ENCODE data around the gene HECTD4.
"Not testable (repeated sequence)": the region's sequence is repeated elsewhere in the genome, so short reads cannot be mapped to it uniquely, and the experiment has no call there.

HECTD4 gene

DNA sequence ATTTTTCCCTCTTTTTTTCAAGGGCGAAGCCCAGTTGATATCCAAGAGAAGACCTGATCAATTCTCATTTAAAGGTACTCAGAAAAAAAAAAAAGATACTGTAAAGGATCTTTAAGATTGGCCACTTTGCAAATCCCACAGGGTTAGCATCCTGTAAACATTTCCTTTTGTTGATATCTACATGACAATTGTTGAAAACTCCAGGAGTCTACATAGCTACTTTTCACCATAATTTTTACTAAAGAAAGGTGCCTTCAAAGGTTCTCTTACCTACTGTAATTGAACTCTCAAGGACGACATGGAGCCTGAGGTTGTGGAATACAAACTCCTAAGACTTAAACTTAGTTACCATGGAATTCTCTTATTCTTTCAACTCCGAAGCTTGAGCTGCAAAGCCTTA lies 125.5 kb downstream of the HECTD4 start:
- H3K27ac Mint-ChIP-seq = no peak overlapping the region
- H3K9me3 Mint-ChIP-seq = no peaks in the 10 kb centered on the region
- H3K36me3 Mint-ChIP-seq (ENCODE audit: low read depth) = peaks cover 11% of the 10 kb centered on the region
- ATAC-seq = no peak
- no peaks in the 10 kb centered on the region for H3K4me1 Mint-ChIP-seq
- no peaks in the 10 kb centered on the region for H3K27me3 Mint-ChIP-seq
- H3K4me3 Mint-ChIP-seq = no peak overlapping the region
- no peak for DNase-seq

DNA sequence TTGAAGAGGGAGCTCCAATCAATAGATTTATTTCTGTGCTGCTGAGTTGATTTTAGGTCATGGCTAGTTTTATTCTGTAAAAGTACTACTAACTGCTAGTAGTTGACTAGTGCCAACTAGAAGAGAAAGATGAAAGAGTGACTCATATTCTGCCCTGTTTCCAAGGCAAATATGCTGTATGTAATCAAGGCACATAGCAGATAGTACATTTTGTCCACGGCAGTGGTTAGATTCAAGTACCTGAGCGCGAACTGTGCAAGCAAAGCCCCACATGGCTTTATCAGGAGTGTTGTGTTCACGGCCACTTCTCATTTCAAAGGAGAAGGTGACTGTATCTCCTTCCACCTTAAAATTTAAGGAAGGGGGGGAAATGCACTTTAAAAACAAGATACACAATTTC lies 130.0 kb downstream of the HECTD4 start:
- H3K4me3 Mint-ChIP-seq = no peak overlapping the region
- no peak for ATAC-seq
- H3K36me3 Mint-ChIP-seq (ENCODE audit: low read depth) = peaks cover 7% of the 10 kb centered on the region
- H3K27me3 Mint-ChIP-seq = no peaks in the 10 kb centered on the region
- no peaks in the 10 kb centered on the region for H3K4me1 Mint-ChIP-seq
- H3K27ac Mint-ChIP-seq = no peak overlapping the region
- H3K9me3 Mint-ChIP-seq = no peaks in the 10 kb centered on the region
- DNase-seq = no peak

DNA sequence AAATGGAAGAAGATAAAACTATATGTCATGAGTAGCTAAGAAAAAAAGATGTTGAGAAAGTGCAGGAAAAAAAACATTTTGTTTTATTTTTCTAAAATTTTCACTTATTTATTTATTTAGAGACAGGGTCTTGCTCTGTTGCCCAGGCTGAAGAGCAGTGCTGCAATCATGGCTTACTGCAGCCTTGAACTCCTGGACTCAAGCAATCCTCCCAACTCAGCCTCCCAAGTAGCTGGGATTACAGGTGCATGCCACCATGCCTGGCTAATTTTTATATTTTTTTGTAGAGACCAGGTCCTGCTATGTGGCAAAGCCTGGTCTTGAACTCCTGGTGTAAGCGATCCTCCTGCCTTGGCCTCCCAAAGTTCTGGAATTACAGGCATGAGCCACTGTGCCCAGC lies 137.3 kb downstream of the HECTD4 start:
- not testable (repeated sequence) for H3K27me3 Mint-ChIP-seq, H3K27ac Mint-ChIP-seq, H3K9me3 Mint-ChIP-seq, H3K4me1 Mint-ChIP-seq, ATAC-seq, DNase-seq, H3K4me3 Mint-ChIP-seq
- H3K36me3 Mint-ChIP-seq (ENCODE audit: low read depth) = peaks cover 14% of the 10 kb centered on the region

DNA sequence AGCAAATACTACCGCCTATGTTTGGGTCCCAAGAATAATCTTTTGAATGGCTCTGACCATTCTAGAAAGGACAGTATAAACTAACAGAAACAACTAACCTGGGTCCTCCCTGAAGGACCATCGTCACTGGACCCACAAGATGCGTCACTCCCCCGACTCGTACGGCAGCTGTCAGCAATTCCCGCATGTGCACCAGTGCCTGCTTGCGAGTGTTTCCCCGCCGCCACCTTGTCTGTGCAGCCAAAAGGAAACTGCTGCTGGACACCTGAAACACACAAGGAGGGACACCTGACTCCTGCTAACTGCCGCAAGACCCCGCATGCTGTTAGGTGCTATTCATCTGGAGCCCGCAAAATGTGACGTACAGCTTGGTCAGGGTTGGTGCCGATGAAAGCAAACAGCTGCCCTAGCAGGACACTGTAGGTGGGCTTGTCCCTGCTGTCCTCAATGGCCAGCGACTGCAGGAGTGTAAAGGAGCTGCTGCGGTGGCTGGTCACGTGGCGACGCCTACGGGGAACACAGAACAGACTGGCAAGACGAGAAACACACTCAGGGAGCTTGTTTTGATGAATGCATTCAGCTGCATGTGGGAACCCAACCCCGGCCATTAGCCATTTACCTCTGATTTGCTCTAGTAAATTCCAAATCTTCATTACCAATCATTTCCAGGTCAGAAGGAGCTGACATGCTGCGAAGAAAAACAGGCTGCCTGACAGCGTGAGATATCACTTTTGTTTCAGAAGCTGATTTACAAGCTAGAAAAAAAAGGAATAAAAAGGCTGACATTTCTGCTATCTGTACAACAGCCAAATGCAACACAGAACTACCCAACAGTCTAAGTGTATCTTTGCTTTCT lies 138.7 kb downstream of the HECTD4 start:
- H3K9me3 Mint-ChIP-seq = no peaks in the 10 kb centered on the region
- H3K27ac Mint-ChIP-seq = no peak overlapping the region
- no peak overlapping the region for H3K4me3 Mint-ChIP-seq
- no peak for DNase-seq
- no peaks in the 10 kb centered on the region for H3K4me1 Mint-ChIP-seq
- ATAC-seq = no peak
- H3K36me3 Mint-ChIP-seq (ENCODE audit: low read depth) = peaks cover 14% of the 10 kb centered on the region
- no peaks in the 10 kb centered on the region for H3K27me3 Mint-ChIP-seq

DNA sequence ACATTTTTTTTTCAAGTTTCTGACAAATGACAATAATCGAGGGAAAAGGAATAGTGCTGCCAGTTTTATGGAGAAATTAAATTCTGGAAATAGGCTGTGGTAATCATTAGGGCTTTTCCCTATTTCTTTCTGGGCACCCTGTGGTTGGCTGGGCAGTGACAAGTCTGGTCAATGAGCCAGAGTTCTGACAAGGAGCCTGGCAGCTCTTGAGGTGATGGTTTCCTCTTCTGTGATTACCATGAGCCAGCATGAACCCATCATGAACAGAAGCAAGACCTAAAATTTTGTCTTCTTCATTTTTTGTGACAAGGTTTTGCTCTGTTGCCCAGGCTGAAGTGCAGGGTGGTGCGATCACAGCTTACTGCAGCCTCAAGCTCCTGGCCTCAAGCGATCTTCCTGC lies 141.1 kb downstream of the HECTD4 start:
- Mint-ChIP-seq H3K36me3 (ENCODE audit: low read depth) (peaks cover 19% of the 10 kb centered on the region), H3K27me3 (no peaks in the 10 kb centered on the region), H3K4me1 (no peaks in the 10 kb centered on the region), H3K9me3 (no peaks in the 10 kb centered on the region), H3K27ac (no peak overlapping the region), H3K4me3 (no peak overlapping the region)
- DNase-seq (no peak), ATAC-seq (no peak)

DNA sequence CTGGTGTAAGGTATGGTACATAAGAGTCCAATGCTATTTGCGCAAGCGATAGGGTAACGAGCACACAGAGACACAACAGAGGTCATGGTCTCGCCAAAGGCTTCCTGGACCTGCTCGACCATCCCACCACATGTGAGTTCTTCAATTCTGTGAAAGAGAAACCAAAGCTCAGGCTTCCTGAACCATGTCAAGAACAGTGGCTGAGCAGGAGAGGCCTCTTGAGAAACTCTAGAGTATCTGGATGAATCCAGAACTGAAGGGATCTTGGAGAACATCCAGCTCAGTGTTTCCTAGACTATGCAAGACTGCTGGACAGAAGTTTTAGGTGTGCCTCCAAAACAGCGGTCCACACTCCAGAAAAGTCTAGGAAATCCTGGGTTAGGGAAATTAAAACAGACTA lies 142.3 kb downstream of the HECTD4 start:
- no peak for ATAC-seq
- Mint-ChIP-seq H3K36me3 (ENCODE audit: low read depth) (peaks cover 14% of the 10 kb centered on the region), H3K27me3 (no peaks in the 10 kb centered on the region), H3K4me3 (no peak overlapping the region), H3K4me1 (no peaks in the 10 kb centered on the region), H3K9me3 (no peaks in the 10 kb centered on the region), H3K27ac (no peak overlapping the region)
- no peak for DNase-seq

DNA sequence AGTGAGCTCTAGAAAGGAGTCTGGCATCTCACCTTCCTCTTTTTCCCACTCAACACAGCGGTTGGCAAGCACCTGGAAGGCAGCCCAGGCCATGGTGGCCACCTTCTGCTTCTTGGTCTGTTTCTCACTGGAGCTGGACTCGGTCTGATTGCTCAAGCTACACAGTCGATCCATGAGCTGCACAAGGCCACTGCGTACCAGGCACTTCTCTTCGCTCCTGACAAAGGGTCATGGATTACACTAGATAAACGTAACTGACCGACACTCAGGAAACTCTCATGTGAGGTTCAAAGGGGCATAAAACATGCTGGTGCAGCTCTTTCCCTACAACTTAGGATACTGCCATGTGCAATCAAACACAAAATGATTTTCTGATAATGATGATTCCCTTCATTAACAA lies 143.2 kb downstream of the HECTD4 start:
- DNase-seq (no peak), ATAC-seq (no peak)
- Mint-ChIP-seq H3K27me3 (no peaks in the 10 kb centered on the region), H3K36me3 (ENCODE audit: low read depth) (peaks cover 12% of the 10 kb centered on the region), H3K9me3 (no peaks in the 10 kb centered on the region), H3K4me1 (no peaks in the 10 kb centered on the region), H3K4me3 (no peak overlapping the region), H3K27ac (no peak overlapping the region)

DNA sequence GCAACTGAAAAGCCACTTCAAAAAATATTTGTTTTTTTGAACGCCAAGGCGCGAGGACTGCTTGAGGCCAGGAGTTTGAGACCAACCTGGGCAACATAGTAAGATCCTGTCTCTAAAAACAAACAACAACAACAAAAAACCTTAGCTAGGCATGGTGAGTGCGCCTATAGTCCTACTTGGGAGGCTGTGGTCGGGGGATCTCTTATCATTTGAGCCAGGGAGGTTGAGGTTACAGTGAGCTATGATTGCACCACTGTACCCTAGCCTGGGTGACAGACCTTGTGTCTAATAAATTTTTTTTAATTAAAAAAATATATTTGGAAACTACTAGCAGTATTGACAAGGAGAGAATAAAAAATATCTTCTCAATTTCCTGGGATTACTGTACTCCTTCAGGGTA lies 143.8 kb downstream of the HECTD4 start:
- Mint-ChIP-seq H3K27me3 (no peaks in the 10 kb centered on the region), H3K27ac (no peak overlapping the region), H3K9me3 (no peaks in the 10 kb centered on the region), H3K4me3 (no peak overlapping the region), H3K4me1 (no peaks in the 10 kb centered on the region), H3K36me3 (ENCODE audit: low read depth) (peaks cover 8% of the 10 kb centered on the region)
- no peak for ATAC-seq
- no peak for DNase-seq

DNA sequence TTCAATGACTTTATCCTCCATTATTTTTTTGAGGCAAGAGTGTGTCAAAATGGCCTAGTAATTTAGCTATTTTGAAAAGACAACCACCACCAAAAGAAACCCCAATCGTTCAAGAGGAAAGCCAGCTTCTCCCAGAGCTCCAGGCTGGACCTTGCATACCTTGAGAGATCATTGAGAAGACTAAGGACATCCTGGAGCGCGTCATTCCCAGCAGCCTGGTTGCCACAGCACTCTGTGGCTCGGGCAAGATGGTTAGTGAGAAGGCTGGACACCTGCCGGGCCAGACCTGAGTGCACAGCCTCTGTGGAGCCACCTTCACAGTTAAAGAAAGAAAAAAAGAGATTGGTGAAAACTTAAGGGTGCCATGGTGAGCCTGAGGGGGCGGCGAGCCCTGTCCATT lies 145.4 kb downstream of the HECTD4 start:
- H3K27me3 Mint-ChIP-seq = no peaks in the 10 kb centered on the region
- H3K36me3 Mint-ChIP-seq (ENCODE audit: low read depth) = peaks cover 7% of the 10 kb centered on the region
- no peak overlapping the region for H3K4me3 Mint-ChIP-seq
- no peak overlapping the region for H3K27ac Mint-ChIP-seq
- DNase-seq (no peak), ATAC-seq (no peak)
- no peaks in the 10 kb centered on the region for H3K4me1 Mint-ChIP-seq
- H3K9me3 Mint-ChIP-seq = no peaks in the 10 kb centered on the region

DNA sequence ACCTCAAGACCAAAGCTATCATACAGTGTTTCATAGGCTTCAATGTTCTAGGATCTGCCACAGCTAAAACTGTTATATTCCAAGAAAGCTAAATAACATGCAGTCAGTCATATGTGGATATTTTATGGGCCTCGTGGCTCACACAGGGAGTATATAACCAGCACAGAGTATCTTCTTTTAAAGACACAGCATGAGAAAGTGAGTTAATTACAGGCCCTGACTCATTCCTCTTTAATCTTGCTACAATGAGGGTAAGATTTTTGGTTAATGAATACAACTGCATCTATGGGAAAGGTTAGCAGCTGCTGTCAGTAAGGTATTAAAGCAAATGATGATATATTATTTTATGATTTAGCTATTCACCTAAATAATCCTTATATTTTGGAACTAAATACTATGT lies 145.8 kb downstream of the HECTD4 start:
- DNase-seq = no peak

DNA sequence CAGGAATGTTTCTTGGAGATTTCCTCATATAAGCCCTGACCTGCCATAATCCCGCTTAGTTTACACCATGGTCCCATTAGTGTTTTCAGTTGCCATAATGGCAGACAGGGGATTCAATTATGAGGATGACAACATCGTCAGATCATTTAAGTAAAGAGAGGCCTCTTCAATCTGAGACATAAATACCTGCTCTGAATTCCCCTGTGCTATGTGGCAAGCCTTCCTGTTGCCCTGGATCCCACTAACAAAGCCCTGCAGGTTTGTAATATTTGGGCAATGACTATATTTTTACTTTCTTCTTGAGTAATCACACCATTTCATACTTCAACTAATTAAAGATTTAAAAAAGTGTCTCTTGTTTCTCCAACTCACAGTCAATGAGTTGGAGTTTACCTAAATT lies 147.9 kb downstream of the HECTD4 start:
- Mint-ChIP-seq H3K36me3 (ENCODE audit: low read depth) (peaks cover 7% of the 10 kb centered on the region), H3K4me1 (no peaks in the 10 kb centered on the region), H3K27me3 (no peaks in the 10 kb centered on the region), H3K4me3 (no peak overlapping the region), H3K9me3 (no peaks in the 10 kb centered on the region), H3K27ac (no peak overlapping the region)
- no peak for DNase-seq
- no peak for ATAC-seq

More for the DNA sequence above, 145.8 kb downstream of the HECTD4 start:
- Mint-ChIP-seq H3K27ac (no peak overlapping the region), H3K4me3 (no peak overlapping the region), H3K36me3 (ENCODE audit: low read depth) (peaks cover 7% of the 10 kb centered on the region), H3K9me3 (no peaks in the 10 kb centered on the region), H3K4me1 (no peaks in the 10 kb centered on the region), H3K27me3 (no peaks in the 10 kb centered on the region)
- ATAC-seq = no peak

DNA sequence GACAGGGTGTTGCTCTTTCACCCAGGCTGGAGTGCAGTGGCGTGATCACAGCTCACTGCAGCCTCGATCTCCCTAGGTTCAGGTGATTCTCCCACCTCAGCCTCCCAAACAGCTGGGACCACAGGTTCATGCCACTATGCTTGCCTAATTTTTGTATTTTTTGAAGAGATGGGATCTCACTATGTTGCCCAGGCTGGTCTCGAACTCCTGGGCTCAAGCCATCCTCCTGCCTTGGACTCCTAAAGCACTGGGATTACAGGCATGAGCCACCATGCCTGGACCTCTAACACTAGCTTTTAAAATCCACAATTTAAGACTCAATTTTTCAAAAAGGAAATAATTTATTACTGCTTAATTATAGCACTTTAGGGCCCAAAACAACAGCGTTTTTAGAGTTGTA lies 149.0 kb downstream of the HECTD4 start:
- H3K36me3 Mint-ChIP-seq (ENCODE audit: low read depth) = peaks cover 5% of the 10 kb centered on the region
- H3K4me1 Mint-ChIP-seq = no peaks in the 10 kb centered on the region
- no peak for DNase-seq
- H3K27ac Mint-ChIP-seq = no peak overlapping the region
- H3K27me3 Mint-ChIP-seq = no peaks in the 10 kb centered on the region
- no peak overlapping the region for H3K4me3 Mint-ChIP-seq
- no peaks in the 10 kb centered on the region for H3K9me3 Mint-ChIP-seq
- ATAC-seq = no peak

DNA sequence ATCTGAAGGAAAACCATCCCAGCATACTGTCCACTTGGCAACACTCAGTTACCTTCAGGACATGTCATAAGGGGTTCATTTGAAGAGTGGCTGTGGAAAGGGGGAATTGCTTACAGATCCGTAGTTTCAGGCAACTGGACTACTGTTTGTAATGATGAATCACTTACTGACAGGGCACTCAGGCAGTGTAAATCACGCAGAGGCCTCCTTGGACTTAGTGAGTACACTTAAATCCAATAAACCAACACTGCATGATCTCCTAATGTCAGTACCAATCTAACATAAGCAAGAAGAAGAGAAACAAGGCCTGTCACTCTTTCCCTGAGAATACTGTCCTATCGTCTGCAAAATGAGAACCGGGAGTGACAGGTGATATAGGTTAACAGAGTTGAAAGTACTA lies 152.1 kb downstream of the HECTD4 start:
- H3K27ac Mint-ChIP-seq = no peak overlapping the region
- H3K9me3 Mint-ChIP-seq = no peaks in the 10 kb centered on the region

DNA sequence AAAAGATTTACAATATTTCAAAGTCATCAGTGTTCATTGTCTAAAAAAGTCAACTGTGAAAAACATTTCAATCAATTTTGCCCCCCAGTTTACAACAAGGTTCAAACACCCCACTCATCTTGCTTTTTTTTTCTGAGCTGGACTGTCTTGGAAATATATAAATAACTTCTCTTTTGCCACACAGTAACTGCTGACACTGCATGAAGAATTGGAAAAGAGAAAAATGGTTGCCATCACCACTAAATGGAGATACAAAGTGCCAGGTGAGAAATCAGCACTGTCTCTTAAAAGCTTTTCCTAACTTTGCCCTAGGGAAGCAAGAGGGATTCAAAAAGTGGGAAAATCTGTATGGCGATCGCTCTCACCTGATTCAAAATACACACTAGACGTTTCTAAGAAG lies 155.5 kb downstream of the HECTD4 start:
- ATAC-seq = no peak
- no peaks in the 10 kb centered on the region for H3K36me3 Mint-ChIP-seq (ENCODE audit: low read depth)
- H3K4me3 Mint-ChIP-seq = no peak overlapping the region
- no peaks in the 10 kb centered on the region for H3K4me1 Mint-ChIP-seq
- no peaks in the 10 kb centered on the region for H3K27me3 Mint-ChIP-seq
- no peaks in the 10 kb centered on the region for H3K9me3 Mint-ChIP-seq
- no peak overlapping the region for H3K27ac Mint-ChIP-seq
- DNase-seq = no peak

More for the DNA sequence above, 152.1 kb downstream of the HECTD4 start:
- DNase-seq (no peak), ATAC-seq (no peak)
- H3K4me1 Mint-ChIP-seq = no peaks in the 10 kb centered on the region
- no peak overlapping the region for H3K4me3 Mint-ChIP-seq
- H3K27me3 Mint-ChIP-seq = no peaks in the 10 kb centered on the region
- peaks cover 2% of the 10 kb centered on the region for H3K36me3 Mint-ChIP-seq (ENCODE audit: low read depth)

DNA sequence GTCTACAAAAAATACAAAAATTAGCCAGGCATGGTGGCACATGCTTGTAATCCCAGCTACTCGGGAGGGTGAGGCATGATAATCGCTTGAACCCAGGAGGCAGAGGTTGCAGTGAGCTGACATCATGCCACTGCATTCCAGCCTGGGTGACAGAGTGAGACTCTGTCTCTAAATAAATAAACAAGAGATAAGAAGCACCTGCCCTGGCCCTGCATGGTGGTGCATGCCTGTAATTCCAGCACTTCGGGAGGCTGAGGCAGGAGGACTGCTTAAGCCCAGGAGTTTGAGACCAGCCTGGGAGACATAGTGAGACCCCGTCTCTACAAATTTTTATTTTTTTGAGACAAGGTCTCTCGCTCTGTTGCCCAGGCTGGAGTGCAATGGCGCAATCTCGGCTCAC lies 161.6 kb downstream of the HECTD4 start:
- not testable (repeated sequence) for H3K9me3 Mint-ChIP-seq; H3K27me3 Mint-ChIP-seq; H3K4me3 Mint-ChIP-seq; H3K36me3 Mint-ChIP-seq (ENCODE audit: low read depth); H3K4me1 Mint-ChIP-seq; ATAC-seq; H3K27ac Mint-ChIP-seq; DNase-seq

DNA sequence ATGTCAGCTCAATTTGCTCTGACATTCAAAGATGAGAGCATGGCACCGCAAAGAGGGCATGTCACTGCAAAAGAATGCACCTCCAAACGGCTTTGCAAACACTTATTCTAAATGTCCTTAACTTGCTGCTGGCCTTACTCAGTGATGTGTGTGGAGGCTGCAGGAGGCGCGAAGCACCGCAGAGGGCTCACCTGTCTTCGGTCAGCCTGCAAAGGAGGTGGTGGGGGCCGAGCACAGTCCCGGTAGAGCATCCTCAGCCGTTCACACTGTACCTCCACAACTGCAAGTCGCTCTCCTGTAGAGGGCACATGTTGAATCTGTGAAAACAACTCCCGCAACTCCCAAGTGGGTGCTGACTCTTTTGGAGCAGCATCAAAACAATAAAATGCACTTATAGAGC lies 163.0 kb downstream of the HECTD4 start:
- no peaks in the 10 kb centered on the region for H3K4me1 Mint-ChIP-seq
- no peak overlapping the region for H3K4me3 Mint-ChIP-seq
- H3K27ac Mint-ChIP-seq = no peak overlapping the region
- H3K36me3 Mint-ChIP-seq (ENCODE audit: low read depth) = peaks cover 10% of the 10 kb centered on the region
- DNase-seq = no peak
- no peak for ATAC-seq
- no peaks in the 10 kb centered on the region for H3K27me3 Mint-ChIP-seq
- H3K9me3 Mint-ChIP-seq = no peaks in the 10 kb centered on the region
